NCI-H2196 (cell line): ENCODE results near the gene HOXC11.
A peak's percentile ranks its signal among the peaks of the same experiment; 100 is the strongest.

Source experiments
- DNase-seq: peaks from one replicate; lab custom pipeline; 2025; ENCODE audit not compliant: unreplicated experiment; lab: John Stamatoyannopoulos, UW

Gene HOXC11

GRCh38 chr12:53984901-53985691, 12.2 kb downstream of the HOXC11 start, which contains the start of gene HOXC10:
Gene HOXC10 (plus strand): TSS chr12:53985146. CDS start chr12:53985260, 114 bp downstream.
- DNase-seq, result peak; percentile 96

- DNase-seq, result no peak
Measured at GRCh38 chr12:53985692-53985993, 12.7 kb downstream of the HOXC11 start.

GRCh38 chr12:53985994-53986685, 13.2 kb downstream of the HOXC11 start:
- DNase-seq, result no peak

DNA sequence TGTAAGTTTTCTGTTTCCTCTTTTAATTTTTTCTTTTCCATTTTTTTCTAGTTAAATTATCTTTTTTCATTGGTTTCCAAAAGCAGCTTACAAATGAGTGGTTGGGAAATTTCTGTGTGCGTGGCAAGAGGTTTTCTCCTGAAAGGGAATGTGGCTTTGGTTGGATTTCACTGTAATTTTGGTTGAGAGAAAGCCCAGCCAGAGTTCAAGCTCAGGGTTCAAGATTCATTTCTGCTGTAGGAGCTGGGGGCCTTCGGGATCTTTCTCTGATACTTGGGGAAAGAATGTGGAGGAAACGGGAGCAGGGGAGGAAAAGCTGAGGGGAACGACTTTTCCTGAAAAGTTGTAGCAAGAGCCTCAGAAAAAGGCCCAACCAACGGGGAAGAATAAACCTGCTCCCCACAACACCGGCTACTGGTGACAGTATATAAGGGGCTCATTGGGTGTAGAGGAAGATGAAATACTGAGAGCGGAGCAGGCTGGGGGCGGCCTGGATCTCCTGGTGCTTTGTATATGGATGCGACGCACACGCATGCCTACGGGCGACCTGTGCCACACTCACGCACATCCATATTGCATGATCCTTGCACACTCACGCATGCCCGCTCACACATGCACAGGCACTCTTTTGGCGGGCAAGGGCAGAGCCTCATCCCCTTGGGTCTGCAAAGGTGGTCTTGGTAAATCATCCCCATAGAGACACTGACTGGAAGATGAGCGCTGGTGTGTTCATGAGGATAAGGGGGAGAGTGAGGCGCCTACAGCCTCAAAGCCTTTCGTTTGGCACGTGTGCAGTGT, 14.0 kb downstream of the HOXC11 start:
- no peak for DNase-seq

- no peak for DNase-seq
Measured at GRCh38 chr12:53987787-53988230, 14.9 kb downstream of the HOXC11 start.

DNA sequence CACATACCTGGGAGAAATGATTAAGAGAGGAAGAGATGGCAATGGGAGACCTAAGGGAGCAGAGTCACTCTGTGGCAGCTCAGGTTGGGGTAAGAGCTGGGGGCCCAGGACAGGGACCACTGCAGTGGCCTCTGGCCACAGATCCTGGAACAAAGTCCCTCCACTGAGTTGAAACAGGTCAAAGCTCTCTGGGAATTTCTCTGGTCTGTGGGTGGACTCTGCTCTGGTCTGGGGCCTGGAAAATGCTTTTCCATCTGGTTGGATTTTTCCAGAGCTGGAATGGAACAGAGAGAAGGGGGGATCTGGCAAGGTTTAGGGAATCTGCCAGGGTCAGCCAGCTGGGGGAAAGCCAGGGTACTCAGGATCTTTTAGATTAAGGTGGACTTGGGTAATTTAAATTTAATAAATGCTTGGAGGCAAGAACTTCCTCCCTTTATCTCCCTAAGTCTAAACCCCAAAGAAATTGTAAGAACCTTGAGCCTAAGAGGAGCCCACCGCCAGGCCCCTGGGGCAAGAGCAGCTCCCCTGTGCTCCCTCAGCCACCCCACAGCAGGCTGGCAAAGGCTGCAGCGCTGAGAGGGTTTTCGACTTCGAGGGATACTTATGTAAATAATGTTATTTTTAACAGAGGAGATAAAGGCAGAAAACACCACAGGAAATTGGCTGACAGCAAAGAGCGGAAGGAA, 15.8 kb downstream of the HOXC11 start:
- DNase-seq, result no peak

- DNase-seq, result peak; percentile 47
Measured at GRCh38 chr12:53989227-53990113, 16.5 kb downstream of the HOXC11 start.

- DNase-seq, result no peak
Measured at GRCh38 chr12:53990311-53991076, 17.6 kb downstream of the HOXC11 start.

GRCh38 chr12:53991077-53991460, 18.1 kb downstream of the HOXC11 start:
- DNase-seq, result no peak

DNA sequence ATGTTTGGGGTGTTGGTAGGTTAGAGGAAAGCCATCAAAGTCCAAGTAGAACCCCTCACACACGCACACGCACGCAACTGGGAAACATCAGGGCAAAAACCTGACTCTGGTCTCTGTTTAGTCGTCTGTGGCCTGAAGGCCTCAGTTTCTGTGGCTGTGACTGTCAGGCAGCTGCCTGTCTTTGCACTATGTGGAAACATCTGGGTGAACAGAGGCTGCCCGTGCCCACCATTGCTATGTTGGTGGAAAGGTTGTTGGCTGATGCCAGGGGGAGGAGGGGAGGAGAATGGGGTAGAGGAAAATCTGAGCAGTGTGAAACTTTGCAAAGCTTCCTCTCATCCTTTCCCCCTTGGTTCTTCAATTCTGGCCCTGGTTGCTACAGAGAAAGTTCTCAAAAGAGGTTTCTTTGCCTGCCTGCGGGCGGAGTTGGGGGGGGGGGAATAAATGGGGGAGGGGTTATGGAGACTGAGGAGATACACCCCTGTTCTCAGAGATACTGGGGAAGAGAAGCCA, 19.5 kb downstream of the HOXC11 start:
- DNase-seq, result no peak

GRCh38 chr12:53993162-53994008, 20.5 kb downstream of the HOXC11 start:
- no peak for DNase-seq

- no peak for DNase-seq
Measured at GRCh38 chr12:53994009-53994263, 21.0 kb downstream of the HOXC11 start.

- DNase-seq, result peak; percentile 41
Measured at GRCh38 chr12:53994264-53995001, 21.5 kb downstream of the HOXC11 start.

DNA sequence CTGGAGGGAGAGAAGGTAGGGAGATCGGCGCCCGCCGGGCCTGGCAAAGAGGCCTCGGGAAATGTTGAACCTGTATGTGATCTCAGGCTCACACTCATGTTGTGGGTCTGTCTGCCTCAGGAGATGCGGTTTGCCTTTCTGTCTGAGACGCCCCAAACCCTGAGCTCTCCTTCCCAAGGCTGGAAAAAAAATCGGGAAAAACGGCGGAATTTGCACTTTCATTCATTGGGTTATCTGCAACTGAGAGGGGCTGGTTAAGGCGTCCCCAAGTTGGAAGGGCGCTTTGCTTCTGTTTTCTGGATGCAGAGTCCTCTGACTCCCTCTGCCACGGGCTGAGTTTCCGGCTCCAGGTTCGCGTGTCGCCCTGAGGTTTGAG, 22.1 kb downstream of the HOXC11 start:
- peak; percentile 48 for DNase-seq

DNA sequence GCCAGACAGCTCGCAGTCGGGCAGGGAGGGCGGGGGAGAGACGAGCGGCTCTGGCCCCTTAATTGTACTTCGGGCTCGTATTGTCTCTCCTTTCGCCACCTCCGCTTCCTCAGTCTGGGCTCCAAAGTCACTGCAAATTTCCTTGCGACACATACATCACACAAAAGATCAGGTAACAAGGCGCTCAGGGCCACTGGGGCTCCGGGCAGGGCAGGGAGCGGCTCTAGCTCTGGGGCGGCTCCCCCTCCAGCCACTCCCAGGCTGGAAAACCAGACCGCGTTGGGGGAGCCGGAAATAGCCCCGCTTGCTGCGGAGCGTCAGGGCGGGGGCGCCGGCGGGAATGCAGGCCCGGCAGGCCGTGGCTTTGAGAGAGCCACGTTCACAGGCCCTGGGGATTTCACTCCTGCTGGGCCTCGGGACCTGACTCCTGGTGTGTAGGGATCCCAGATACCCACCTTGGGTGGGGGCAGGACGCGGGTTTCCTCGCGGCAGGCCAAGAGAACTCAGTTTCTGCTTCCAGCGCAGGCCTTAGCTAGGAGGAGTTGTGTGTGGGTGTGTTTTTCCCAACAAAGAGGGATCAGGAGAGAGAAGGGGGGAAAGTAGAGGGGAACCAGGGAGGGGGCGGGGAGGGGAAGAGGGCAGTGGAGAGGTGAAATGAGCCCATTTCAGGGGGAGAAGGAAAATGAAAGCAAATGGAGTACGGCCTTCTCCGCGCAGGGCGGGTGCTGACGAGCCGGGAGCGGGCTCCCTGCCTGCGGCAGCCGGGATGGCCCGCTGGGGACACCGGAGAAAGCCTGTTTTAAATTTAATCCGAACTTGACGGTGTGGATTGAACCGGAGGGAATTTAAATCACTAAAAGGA, 22.7 kb downstream of the HOXC11 start:
- peak; percentile 66 for DNase-seq

DNA sequence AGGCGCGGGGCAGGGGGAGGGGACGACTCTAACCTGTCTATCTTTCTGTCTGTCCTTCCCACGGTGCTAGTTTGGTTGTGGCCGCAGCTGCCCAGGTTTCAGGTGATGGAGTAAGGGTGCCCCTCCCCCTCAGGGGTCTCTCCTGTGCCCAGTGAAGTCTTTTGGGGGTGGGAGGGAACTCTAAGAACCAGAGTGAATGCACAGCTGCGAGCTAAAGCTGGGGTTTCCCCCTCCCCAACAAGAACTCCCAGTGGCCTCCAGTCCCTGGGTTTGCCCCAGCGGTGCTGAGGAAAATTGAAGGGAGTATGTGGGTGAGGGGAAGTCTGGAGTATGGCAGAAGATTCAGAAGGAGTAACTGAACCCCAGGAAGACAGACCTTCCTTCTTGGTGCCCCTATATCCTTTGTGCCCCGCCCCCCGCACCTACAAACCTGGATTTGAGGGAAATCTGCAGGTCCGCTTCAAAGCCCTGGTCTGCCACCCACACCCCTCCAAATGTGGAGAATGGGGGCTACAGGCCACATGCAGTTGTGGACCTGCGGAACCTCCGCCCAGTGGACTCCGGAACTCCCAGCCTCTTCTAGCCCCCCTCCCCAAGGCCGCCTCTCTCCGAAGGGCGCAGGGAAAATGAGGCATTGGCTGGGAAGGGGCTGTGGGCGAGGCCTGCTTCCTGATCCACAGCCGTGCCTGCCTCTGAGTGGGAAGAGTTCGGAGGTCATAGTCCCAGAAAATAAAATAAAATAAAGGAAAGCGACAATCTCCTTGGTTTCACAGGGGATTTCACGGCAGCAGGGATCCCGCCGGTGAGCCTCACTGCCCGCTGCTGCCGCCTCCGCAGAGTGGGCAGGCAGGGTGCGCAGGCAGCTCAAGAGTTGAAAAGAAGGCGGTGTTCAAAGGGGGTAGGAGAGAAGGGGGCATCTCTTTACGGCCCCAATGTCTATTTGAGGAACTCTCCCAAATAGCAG, 23.6 kb downstream of the HOXC11 start:
- DNase-seq, result no peak
